Measurements from ENCODE around the gene CA12.

The CA12 gene

GRCh38 chr15:63378946-63379345, 2.7 kb downstream of the CA12 start:
- no peak overlapping the region for H3K4me3 ChIP-seq (ENCODE audit: low read depth, low read length)
- no peak for TF ChIP-seq CTCF (IDR thresholded peaks at IDR 0.05; ENCODE audit: borderline replicate concordance, insufficient read depth, low read depth, low read length)

GRCh38 chr15:63374686-63375520, 6.7 kb downstream of the CA12 start:
- TF ChIP-seq CTCF (IDR thresholded peaks at IDR 0.05; ENCODE audit: borderline replicate concordance, insufficient read depth, low read depth, low read length): no peak
- H3K4me3 ChIP-seq (ENCODE audit: low read depth, low read length): no peak overlapping the region

GRCh38 chr15:63373866-63374548, 7.6 kb downstream of the CA12 start:
- no peak for TF ChIP-seq CTCF (IDR thresholded peaks at IDR 0.05; ENCODE audit: borderline replicate concordance, insufficient read depth, low read depth, low read length)
- no peak overlapping the region for H3K4me3 ChIP-seq (ENCODE audit: low read depth, low read length)

- no peak overlapping the region for H3K4me3 ChIP-seq (ENCODE audit: low read depth, low read length)
- TF ChIP-seq CTCF (IDR thresholded peaks at IDR 0.05; ENCODE audit: borderline replicate concordance, insufficient read depth, low read depth, low read length): no peak
Observed at GRCh38 chr15:63373330-63373729, 8.3 kb downstream of the CA12 start.

GRCh38 chr15:63372753-63373152, 8.9 kb downstream of the CA12 start:
- no peak for TF ChIP-seq CTCF (IDR thresholded peaks at IDR 0.05; ENCODE audit: borderline replicate concordance, insufficient read depth, low read depth, low read length)
- H3K4me3 ChIP-seq (ENCODE audit: low read depth, low read length): no peak overlapping the region

GRCh38 chr15:63372018-63372705, 9.5 kb downstream of the CA12 start:
- no peak for TF ChIP-seq CTCF (IDR thresholded peaks at IDR 0.05; ENCODE audit: borderline replicate concordance, insufficient read depth, low read depth, low read length)
- H3K4me3 ChIP-seq (ENCODE audit: low read depth, low read length): no peak overlapping the region
